Raji (cell line): ENCODE results near the gene POT1.

Experiments
- POLR2A ChIP-seq: IDR thresholded peaks from 2 replicates; pipeline ENCODE4 v1.6.1; 2011; ENCODE audit warnings: low read depth, low read length, control low read depth; ENCODE audit not compliant: insufficient read depth

The POT1 gene

GRCh38 chr7:124843336-124843735 lies 86.3 kb downstream of the POT1 start:
- TF ChIP-seq POLR2A = no peak

- no peak for TF ChIP-seq POLR2A
Measured at GRCh38 chr7:124840435-124840834, 89.2 kb downstream of the POT1 start.

DNA sequence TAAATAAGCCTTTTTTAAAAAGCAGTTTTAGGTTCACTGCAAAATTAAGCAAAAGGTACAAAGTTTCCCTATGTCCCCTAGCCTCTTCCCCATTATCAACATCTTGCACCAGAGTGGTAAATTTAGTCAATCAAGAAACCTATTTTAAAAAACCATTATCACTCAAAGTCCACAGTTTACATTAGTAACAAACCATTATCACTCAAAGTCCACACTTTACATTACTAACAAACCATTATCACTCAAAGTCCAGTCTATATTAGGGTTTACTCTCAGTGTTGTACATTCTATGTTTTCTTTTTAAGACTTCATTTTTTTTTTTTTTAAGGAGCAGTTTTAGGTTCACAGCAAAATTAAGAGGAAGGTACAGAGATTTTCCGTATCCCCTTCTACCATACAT lies 89.9 kb downstream of the POT1 start:
- TF ChIP-seq POLR2A = no peak

DNA sequence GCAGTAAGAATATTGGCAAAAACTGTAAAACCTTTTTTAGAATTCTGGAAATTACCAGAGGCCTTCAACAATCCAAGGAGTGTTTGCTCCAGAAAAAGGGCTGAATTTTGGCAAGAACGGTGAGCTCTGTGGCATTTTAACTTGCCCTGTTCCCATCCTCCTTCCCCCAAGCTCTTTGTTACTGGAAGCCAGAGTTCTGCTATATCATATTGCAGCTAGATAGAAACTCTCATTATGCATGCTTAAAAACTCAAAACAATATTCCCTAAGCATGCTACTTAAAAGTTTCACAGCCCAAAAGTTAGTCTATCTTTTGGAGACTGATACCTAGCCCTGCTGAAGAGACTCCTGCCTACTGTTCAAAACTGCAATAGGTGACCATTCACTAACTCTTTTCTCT lies 93.5 kb downstream of the POT1 start:
- no peak for TF ChIP-seq POLR2A

GRCh38 chr7:124818807-124819206 lies 110.8 kb downstream of the POT1 start:
- TF ChIP-seq POLR2A = no peak

GRCh38 chr7:124813994-124814798 lies 115.4 kb downstream of the POT1 start:
- TF ChIP-seq POLR2A = no peak

GRCh38 chr7:124812764-124813163 lies 116.9 kb downstream of the POT1 start:
- no peak for TF ChIP-seq POLR2A

DNA sequence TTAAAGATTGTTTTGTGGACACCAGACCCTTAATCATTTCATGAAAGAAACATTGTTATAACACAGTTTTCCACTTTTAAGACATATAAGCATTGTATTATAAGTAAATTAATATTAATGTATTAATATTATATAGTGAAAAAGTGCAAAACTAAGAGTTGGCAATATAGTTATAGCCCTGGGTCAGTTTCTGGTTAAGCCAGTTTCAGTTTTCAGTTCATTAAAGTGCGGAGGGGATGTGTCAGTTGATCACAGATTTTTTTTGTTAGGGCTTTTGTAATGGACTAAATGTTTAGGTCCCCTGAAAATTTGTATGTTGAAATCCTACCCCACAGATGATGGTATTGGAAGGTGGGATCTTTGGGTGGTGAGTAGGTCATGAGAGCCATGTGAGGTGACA lies 118.3 kb downstream of the POT1 start:
- TF ChIP-seq POLR2A = no peak

DNA sequence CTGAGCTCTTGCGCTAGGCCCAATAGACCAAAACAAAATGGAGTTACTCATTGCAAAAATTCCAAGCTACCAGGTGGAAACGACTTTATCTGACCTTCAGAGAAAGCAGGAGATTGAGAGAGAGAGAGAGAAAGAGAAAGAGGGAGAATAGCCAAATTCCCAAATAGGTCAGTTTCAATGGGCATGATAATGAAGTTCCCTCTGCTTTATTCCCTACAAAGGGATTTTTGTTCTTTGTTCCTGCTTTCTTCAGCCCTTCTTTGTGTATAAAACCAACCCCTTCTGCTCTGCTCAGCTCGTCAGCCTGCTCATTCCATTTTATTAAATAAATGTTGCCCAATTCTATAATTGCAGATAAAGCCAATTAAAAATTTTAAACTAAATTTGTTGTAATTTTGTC lies 119.0 kb downstream of the POT1 start:
- TF ChIP-seq POLR2A = no peak

GRCh38 chr7:124808206-124808605 lies 121.4 kb downstream of the POT1 start:
- TF ChIP-seq POLR2A = no peak

- no peak for TF ChIP-seq POLR2A
Measured at GRCh38 chr7:124801330-124801895, 128.2 kb downstream of the POT1 start.

DNA sequence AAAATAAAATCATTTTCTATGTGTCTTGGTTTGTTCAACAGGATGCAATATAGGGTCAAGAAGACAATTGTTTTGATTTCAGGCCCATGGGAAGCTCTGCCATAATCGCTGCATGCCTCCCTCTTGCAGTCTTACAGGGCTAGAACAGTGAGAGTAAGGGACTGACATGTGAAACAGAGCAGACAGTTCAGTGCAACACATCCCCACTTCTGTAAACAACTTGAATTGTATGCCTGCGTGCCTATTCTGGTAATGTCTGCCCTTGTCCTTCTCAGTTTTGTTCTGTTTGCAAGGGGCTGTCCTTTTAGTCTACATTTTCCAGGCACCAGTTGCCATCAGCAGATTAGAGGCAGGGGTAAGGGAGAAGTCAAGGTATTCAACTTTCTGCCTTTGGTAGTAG lies 129.2 kb downstream of the POT1 start:
- no peak for TF ChIP-seq POLR2A

- no peak for TF ChIP-seq POLR2A
Measured at GRCh38 chr7:124799448-124799847, 130.2 kb downstream of the POT1 start.

GRCh38 chr7:124796771-124797170 lies 132.9 kb downstream of the POT1 start:
- no peak for TF ChIP-seq POLR2A

DNA sequence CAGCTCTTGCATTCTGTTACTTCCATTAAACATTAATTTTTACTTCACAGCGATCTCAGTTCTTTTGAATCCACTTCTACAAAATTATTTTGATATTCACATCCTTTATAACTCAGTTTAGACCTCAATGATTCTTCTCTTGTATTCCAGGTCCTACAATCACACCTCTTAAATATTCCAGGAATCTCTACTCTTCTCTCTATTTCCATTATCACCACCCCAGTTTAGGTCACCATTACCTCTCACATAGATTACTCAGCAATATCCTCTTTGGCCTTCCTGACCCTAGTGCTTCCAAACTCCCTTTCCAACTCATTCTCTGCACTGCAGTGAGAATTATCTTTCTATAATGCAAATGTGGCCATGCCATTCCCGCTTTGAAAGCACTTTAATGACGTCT lies 136.9 kb downstream of the POT1 start:
- no peak for TF ChIP-seq POLR2A

DNA sequence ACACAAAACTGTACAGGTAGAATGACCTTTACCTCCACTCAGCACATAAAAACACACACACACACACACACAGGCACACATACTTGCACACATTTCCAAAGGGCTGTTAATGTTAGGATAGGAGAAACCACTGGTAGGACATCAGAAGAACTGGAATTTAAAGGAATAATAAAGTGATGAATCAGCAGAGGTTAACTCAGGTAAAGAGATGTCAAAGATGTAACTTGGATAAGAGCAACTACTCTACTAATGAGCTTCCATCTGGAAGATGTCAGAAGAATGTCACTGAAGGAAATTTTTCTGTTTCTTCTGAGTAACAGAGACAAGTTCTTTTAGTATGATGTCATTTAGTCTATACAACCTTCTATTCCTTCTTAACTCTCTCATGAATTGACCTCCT lies 137.6 kb downstream of the POT1 start:
- TF ChIP-seq POLR2A = no peak

DNA sequence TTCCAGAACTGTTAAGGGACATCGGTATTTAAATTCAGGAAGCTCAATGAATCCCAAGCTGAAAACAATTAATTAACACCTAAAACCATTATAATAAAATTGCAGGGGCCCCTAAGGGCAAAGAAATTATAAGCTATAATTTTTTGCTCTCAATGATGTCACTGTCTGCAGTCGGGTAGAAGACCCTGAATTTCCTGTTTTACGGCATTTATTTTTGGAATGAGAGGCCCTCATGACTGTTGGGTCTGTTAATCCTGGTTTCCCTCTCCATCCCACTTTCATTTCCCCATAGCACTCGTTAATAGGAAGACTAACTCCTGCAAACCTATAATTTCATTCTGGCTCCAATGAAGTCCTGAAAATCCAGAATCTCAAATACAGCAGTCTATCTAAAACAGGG lies 138.2 kb downstream of the POT1 start:
- no peak for TF ChIP-seq POLR2A
